Globus pallidus (tissue), 1 donor: ENCODE data around the gene ASTN1.
A peak's percentile ranks its signal among the peaks of the same experiment; 100 is the strongest.

ENCODE experiments used
- DNase-seq: peaks from one replicate; pipeline ENCODE4 v3.0.0-alpha.2; 2015; ENCODE audit warnings: low spot score

The ASTN1 gene

DNA sequence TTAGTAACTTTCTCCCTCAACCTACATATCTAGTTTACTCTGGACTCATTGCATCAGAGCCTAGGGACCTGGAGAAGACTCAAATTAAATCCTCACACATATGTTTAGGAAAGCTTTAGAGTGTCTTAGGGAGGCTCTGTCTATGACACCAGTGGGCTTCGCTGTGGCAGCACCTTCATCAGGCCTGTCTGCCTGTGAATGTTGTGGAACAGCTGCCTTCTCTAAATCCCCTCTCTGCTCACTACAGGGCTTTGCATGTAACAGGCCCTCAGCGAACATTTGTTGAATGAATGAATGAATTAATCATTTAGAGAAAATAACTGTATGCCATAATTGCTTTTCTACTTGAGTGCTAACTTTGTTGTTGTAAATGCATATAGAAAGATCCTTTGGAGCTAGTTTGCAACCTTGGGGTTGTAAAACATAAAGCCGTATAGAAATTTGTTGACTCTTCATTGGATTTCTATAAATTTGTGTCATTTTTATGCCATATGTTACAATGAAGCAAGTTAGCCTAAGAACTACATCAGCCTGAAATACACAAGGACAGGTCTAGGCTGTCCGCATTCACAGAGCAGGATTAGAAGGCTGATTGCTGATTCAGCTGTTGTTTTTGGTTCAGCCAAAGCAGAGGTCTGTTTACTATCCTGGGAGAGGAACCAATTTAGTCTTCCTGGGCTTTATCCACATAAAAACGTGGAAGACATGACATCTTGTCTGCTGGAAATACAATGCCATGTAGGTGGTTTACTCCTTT, 238.0 kb downstream of the ASTN1 start:
- DNase-seq: no peak

DNA sequence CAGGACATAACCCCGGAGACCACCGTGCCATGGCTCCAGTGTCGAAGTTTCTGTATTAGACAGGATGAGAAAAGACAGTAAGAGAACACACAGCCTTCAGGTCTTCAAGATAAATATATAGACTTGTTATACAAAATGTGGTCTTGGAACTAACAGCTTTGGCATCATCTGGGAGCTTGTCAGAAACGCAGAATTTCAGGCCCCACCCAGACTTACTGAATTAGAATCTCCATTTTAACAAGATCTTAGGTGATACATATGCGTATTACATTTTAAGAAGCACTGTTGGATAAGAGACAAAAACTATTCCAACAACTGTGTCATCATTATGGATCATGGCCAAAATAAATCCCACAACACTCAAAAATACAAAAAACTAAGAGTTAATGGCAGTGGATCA, 239.3 kb downstream of the ASTN1 start:
- no peak for DNase-seq

- no peak for DNase-seq
These were observed 241.2 kb downstream of the ASTN1 start for GRCh38 chr1:176923283-176923682.

DNA sequence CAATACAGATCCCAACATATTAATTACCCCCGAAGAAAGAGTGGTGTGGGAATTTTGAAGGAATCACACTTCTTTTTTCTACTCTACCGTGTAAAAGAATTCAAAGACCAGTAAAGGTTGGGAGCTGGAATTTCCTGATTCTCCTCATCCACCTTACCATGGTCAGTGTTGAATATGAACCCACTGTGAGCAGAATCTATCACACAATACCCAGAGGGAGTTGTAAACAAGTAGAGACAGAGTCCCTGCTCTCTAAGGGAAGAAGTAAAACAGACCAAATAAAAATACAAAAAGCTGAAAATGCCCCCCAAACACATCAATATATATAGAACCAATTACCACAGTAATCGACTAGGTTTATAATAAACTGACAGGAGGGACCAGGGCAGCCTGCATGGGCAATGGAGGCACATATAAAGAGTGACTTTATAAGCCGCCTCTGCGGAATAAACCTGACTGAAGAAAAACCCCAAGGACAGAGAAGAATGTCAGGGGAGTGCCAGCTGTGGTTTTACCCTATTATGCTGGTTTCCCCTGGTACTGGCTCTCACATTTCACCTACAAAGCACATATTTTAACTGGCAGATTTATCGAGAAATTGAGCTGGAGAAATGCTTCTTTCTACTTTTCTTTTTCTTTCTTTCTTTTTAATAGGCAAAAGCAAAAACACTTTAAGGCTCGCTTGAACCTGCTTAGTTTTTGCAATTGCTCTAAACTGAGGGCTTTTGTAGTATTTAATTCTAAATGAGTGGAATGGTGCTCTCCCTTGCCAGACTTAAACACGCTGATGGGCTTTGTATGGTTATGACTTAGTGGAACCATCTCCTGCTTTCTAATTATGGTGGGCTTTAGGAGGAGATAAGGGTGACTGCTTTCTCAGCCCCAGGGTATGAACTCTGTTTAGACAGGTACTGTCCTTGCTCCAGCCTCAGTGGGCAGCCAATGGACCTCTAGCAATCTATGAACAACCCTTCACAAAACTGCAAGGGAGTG, 244.8 kb downstream of the ASTN1 start:
- no peak for DNase-seq

DNA sequence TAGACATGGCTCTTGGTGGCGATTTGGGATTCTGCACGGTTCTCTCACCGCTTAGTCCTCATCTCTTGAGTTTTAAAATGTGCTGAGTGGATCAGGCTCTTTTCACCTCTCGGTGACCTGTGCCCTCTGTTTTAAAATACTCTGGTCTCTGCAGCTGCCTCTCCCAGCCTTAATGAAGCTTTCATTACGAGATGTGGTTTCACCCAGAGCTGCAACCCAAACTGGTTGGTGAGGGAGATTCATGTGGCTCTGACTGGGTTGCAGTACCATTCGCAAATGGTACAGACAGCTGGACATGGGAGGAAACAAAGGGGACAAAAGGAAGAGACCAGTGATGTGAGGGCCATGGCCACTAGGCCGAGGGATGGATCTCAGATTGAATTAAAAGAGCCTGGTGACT, 258.9 kb downstream of the ASTN1 start:
- DNase-seq: no peak

- no peak for DNase-seq
These were observed 260.3 kb downstream of the ASTN1 start for GRCh38 chr1:176904057-176904751.

GRCh38 chr1:176903474-176903873, 261.0 kb downstream of the ASTN1 start:
- no peak for DNase-seq

GRCh38 chr1:176899321-176899720, 265.2 kb downstream of the ASTN1 start:
- DNase-seq: no peak

DNA sequence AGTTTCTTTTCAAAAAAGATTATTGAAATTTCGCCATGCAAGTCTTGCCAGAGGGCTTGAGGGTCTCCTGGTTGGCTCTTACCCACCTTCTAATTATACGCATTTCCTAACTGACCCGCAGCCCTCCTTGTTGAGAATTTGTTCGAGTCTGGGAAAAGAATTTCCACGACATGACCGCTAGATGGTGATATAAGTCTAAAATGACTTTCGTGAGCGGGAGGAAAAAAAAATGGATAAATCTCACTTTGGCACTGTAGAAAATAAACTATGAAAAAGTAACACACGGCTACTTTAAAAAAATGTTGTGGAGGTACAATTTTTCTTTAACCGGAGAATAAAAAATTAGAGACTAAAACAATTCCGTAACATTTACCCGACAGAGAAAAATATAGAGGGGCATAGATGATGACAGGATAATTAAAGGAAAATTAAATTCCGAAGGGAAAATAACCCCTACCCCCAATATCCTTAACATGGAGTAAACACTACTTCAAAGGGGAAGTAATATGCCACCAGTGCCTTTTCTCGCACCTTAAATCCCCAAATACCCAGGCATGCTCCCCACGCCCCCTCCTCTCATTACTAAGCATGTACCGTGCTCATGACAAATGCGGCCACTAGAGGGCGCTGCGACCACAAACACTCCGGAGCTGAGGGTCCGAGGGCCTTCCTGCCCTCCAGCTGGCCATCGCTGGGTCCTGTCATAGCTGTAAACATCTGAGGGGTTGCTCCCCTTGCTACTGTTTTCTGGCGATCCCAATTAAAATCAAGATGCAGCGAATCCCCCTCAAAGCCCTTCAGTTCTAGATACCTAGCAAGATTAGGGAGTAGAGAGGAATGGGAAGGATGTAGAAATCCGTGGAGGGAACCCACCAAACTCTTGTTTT, 266.9 kb downstream of the ASTN1 start:
- DNase-seq: peak; percentile 48

DNA sequence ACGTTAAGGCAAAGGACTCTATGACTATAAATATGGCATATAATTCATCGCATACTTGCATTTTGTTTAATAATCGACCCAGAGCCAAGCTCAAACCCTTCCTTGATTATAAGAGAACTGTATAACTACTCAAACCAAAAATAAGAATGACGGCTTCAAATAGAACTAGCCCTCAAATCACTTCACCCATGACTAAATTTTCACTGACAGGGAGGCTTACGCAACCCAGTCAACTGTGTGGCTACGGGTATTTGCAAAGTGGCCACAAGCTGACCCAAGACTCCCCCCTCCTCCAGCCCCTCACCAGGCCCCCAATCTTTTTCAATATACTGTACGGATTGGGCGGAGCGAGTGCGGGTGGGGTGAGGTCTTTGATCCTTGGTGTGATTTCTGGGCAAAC, 268.3 kb downstream of the ASTN1 start:
- DNase-seq: no peak

DNA sequence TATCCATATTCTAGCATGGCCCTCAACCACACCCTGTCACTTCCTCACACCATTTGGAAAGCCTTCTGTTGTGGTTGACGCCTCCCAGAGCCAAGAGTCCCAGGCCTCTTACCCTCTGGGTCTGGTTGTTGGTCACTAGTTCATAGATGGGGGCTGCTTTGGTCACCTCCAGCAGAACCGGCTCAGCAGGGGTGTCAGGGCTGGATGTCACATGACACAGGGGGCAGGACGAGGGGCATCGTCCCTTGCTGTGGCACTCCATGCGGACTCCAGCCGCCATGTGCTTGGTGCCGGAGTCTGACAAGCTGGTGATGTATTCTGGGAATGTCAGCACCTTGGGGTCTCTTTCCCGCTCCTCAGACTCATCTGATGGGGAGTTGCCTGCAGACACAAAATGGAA, 270.1 kb downstream of the ASTN1 start:
- DNase-seq: no peak

DNA sequence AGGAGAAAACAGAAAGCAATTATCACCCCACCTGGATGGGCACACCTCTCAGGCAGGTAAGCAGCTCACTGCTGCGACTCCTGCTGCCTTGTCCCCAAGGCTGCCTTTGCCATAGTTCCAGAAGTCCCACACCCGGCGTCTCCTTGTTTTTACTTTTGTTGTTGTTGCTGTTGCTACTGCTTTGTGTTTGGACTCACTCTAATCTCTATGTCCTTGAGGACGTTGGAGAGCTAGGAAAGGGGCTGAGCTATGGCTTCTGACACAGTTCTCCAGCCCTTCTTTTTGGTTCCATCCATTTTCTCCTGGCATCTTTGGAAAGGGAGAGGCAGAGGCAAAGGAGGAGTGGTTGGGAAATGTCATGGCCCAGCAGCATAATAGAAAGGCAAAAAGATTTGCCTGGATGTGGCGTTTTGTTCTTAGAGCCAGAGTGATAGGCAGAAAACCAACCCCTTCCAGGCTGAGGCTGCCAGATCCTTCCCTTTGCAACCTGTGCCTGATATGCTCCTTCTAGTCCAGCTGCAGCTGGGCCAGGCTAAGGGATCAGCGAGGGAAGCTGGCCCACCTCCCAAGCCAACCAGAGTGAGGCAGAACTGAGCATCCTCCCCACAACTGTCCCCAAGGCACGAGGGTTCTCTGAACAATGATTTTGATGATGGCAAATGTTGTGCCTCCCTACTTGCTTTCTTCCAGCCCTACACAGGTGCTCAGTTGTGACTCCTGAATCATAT, 270.7 kb downstream of the ASTN1 start:
- DNase-seq: no peak

- no peak for DNase-seq
These were observed 276.0 kb downstream of the ASTN1 start for GRCh38 chr1:176888471-176889032.

GRCh38 chr1:176885751-176886150, 278.8 kb downstream of the ASTN1 start:
- no peak for DNase-seq

- DNase-seq: no peak
These were observed 279.2 kb downstream of the ASTN1 start for GRCh38 chr1:176885341-176885740.

- DNase-seq: no peak
These were observed 279.6 kb downstream of the ASTN1 start for GRCh38 chr1:176884911-176885310.

- no peak for DNase-seq
These were observed 280.2 kb downstream of the ASTN1 start for GRCh38 chr1:176884286-176884685.

- DNase-seq: peak; percentile 54
These were observed 283.4 kb downstream of the ASTN1 start for GRCh38 chr1:176880955-176881595.

DNA sequence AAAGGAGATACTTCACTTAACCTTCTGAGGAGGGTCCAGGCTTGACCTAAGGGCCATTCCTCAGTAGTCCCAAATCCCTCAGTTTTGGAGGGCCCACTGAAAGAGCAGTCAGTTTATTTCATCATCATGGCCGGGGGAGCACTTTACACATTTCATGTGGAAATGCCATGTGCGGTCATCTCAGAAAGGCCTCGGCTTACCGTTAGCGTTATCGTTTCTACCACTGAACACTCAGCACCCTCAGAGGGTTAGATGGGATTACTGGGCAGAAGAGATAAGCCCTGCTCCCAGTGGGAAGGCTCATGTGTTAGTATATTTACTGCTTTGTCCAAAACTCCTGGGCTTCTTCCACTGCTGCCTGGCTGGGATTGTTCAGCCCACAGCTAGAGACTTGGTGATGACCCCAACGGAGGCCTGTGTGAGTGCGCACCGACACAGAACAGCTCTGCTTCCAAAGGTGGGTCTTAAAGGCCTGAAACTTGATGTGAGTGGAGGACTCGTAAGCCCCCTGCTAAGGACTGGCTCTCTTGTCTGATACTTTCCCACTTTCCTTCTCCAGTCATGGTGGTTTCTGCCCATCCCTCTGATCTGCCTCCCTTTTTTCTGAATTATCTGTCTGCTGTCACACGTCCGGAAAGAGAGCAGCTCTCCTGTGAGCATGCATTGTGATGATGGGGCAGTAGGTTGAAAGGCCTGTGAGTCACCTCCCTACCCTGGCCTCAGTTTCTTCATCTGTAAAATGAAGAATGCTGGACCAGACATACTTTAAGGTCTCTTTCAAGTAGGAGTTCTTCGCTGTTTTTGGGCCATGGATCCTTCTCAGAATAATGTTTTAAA, 284.5 kb downstream of the ASTN1 start:
- DNase-seq: no peak
